Right hindlimb (tissue), 1 donor: ENCODE results near the gene RTL10.
A peak's percentile ranks its signal among the peaks of the same experiment; 100 is the strongest.

Experiments used
- DNase-seq: peaks from one replicate; pipeline ENCODE4 v3.0.0-alpha.2; 2018

RTL10 gene

DNA sequence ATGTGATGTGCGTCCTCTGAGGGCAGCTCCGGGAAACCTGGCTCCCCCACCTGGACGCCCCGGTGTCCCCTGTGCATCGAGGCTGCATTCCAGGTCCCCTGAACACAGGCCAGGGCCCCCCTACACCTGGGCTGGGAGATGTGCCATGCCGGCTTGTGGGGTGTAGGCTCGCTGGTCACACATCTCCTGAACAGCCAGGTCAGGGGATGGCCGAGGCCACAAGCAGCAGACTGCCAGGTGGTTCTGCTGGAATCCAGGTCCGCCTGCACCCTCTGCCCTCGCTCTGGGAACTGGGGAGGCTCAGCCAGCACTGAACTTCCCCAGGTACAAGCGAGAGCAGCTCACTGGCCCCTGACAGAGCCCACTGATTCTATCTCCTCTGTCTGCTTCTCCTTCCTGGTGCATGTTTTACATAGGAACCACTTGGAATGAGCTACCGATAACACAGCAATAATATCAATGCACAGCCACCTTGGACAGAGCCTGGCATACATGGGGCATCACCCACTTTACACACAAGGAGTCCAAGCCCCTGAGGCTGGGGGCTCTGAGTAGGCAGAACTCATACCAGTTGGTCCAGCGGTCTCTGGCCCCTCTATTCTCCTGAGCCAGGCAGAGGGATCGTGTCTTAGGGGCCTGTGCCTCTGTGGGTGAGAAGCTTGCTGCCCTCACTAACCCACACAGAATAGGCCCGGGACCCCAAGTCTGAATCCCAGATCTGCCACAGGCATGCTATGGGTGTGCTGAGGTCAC, 47.3 kb downstream of the RTL10 start:
- peak; percentile 12 for DNase-seq

DNA sequence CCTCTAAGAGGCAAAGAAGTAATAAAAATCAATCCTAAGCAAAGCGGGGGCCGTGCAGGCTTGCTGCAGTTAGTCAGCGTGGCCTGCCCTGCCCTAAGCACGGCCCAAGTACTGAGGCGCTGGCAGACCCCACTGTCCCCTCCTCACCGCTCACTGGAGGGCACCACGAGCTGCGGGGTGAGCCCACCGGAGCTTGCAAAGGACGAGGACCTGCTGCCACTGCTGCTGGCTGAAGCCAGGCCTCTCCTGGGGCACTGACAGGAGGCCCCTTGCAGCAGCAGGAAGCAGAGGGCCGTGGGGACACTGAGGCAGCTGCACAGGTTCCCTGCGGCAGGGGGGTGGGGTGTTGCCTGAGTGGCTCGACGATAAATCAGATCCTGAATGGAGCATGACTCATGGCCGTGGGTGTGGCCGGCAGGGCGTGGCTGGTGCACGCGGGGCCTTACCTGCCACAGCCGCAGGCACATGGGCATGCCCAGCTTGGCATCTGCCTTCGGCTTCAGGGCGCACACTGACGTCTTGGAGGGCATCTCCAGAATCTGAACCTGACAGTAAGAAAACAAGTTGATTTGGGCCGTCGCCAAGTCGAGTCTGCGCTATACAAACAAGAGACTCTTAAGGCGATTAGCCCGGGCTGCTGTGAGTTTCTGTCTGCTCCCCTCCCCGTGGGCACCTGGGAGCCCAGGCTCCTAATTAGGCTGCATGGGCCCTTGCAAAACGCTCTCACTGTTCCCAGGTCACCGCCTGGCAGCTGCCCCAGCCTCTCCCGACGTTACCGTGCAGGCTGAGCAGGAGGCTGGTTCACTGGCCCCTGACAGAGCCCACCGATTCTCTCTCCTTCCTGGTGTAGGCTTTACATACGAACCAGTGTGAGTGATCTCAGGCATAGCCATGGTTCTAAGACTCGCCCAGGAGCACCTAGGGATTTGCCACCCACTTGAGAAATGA, 48.2 kb downstream of the RTL10 start:
- DNase-seq = peak; percentile 27

DNA sequence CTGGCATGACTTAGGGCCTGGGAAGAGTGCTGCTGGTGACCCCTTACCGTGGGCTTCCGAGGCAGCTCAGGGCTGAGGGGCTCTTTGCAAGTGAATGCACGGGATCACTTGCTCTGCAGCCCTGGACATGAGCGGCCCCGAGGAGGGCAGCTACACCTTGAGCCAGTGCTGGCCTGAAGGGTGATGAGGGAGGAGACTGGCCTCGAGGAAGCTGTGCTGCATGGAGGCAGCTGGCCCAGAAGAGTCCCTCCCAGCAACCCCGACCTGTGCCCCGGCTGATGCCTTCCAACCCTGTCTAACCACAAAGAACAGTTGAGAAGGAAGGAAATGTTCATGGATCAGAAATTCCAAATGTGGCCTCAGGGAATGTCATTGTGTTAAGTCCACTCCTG, 48.9 kb downstream of the RTL10 start:
- no peak for DNase-seq
